ENCODE results near the gene SEM1.

The SEM1 gene

DNA sequence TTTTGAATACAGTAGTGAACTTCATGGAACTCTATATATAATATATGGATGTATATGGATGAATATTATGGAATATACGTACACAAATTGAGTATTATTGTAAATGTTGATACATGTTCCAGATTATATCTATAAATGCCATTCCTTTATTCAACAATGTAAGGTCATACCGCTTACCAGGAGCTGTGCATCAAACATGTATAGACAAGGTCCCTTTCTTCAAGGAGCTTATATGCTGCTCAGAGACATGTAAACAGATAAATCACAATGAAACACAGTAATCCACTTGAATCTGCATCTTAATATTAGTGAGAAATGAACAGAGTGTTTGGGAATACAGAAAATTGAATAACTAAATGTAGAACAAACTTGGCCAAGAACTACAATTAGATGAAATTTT is 898 bp upstream of the SEM1 start:
- Histone ChIP-seq H3K27ac (no peak overlapping the region), H3K4me3 (ENCODE audit: low read depth, low read length) (no peak overlapping the region), H3K36me3 (peaks cover 7% of the 10 kb centered on the region), H3K27me3 (ENCODE audit: insufficient read depth, low read depth, severe bottlenecking) (no peaks in the 10 kb centered on the region), H3K9me3 (ENCODE audit: severe bottlenecking) (peaks cover 6% of the 10 kb centered on the region)
- no peak for DNase-seq
- no peak for TF ChIP-seq CTCF (IDR thresholded peaks at IDR 0.05; ENCODE audit: low read depth, low read length)

GRCh38 chr7:96708872-96709271 is 774 bp downstream of the SEM1 start:
- no peak for TF ChIP-seq CTCF (IDR thresholded peaks at IDR 0.05; ENCODE audit: low read depth, low read length)
- Histone ChIP-seq H3K4me3 (ENCODE audit: low read depth, low read length) (peak overlapping the region; percentile 97), H3K27me3 (ENCODE audit: insufficient read depth, low read depth, severe bottlenecking) (no peaks in the 10 kb centered on the region), H3K27ac (peak overlapping the region; percentile 78), H3K9me3 (ENCODE audit: severe bottlenecking) (peaks cover 6% of the 10 kb centered on the region), H3K36me3 (peaks cover 7% of the 10 kb centered on the region)
- DNase-seq = no peak

DNA sequence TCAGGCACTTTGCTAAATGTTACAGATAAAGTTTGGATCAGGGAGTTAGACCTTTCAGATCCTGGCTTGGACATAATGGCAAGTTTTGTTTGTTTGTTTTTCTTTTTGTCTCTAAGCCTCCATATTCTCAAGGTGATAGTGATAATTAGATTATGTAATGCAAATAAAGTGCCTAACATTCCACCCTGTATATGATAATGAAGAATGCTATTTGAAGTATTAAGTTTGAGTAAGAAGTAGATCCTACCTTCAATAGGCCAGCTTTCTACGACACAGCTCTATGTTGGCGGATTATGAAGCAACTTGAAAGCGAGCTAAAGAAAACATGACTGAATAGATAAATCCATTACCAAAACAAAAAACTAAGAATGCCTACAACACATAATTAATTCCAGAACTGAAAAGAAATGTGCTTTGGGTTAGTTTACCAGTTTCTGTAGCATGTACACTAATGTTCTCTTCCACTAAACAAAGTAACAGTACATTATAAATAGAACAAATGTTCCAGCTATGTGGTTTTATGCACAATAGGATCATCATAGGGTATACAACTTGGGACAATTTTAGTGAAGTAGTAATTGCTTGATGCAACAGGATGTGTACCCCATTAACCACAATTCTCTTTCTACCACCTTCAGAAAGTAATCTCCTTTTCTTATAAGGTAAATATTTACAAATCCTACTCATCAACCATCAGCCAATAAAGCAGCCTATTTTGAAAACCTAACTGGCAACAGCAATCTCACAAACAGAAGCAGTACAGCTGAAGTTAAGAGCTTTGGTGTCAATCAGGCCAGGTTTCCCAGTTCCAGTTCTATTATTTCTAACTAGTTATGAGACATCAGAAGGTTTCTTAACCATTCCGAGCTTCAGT is 1.5 kb downstream of the SEM1 start:
- no peak for TF ChIP-seq CTCF (IDR thresholded peaks at IDR 0.05; ENCODE audit: low read depth, low read length)

DNA sequence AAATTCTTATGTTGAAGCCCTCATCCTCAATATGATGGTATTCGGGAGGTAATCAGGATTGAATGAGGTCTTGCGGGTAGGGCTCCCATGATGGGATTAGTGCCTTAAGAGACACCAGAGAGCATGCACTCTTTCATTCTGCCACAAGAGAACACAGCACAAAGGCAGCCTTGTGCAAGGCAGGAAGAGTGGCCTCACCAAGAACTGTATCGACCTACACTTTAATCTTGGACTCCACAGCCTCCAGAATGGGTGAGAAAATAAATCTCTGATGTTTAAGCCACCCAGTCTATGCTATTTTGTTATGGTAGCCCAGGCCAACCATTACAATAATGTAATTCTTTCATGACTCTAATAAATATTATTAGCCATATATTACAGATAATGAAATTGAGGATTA is 8.4 kb downstream of the SEM1 start:
- H3K27ac ChIP-seq = no peak overlapping the region
- DNase-seq = no peak
- H3K9me3 ChIP-seq (ENCODE audit: severe bottlenecking) = no peaks in the 10 kb centered on the region
- no peak for TF ChIP-seq CTCF (IDR thresholded peaks at IDR 0.05; ENCODE audit: low read depth, low read length)
- H3K4me3 ChIP-seq (ENCODE audit: low read depth, low read length) = no peak overlapping the region
- H3K27me3 ChIP-seq (ENCODE audit: insufficient read depth, low read depth, severe bottlenecking) = no peaks in the 10 kb centered on the region
- H3K36me3 ChIP-seq = peaks cover 8% of the 10 kb centered on the region

More for the DNA sequence above, 1.5 kb downstream of the SEM1 start:
- Histone ChIP-seq H3K27me3 (ENCODE audit: insufficient read depth, low read depth, severe bottlenecking) (no peaks in the 10 kb centered on the region), H3K9me3 (ENCODE audit: severe bottlenecking) (peaks cover 4% of the 10 kb centered on the region), H3K36me3 (peaks cover 7% of the 10 kb centered on the region), H3K27ac (no peak overlapping the region), H3K4me3 (ENCODE audit: low read depth, low read length) (peak overlapping the region; percentile 97; the same call in 1 of the 2 replicates)
- DNase-seq = no peak

- DNase-seq = no peak
- no peak for TF ChIP-seq CTCF (IDR thresholded peaks at IDR 0.05; ENCODE audit: low read depth, low read length)
- H3K4me3 ChIP-seq (ENCODE audit: low read depth, low read length) = no peak overlapping the region
- no peaks in the 10 kb centered on the region for H3K27me3 ChIP-seq (ENCODE audit: insufficient read depth, low read depth, severe bottlenecking)
- no peak overlapping the region for H3K27ac ChIP-seq
- no peaks in the 10 kb centered on the region for H3K9me3 ChIP-seq (ENCODE audit: severe bottlenecking)
- peaks cover 6% of the 10 kb centered on the region for H3K36me3 ChIP-seq
These were observed 9.1 kb downstream of the SEM1 start for GRCh38 chr7:96700516-96700915.

Measured in WERI-Rb-1 (cell line).